Measurements from ENCODE around the gene KRT80. TPM values are rescaled to one million over a fixed set of nuclear protein-coding genes. Genes with fewer than 3 reads are reported as not detected.

KRT80 gene
- total and polyA plus RNA-seq, 2 experiments from 2014 or later: not detected

GRCh38 chr12:52184813-52185212 lies 7.0 kb downstream of the KRT80 start:
- Mint-ChIP-seq H3K36me3 (ENCODE audit: low read depth) (no peaks in the 10 kb centered on the region), H3K4me3 (no peak overlapping the region), H3K4me1 (peaks cover 36% of the 10 kb centered on the region), H3K27ac (no peak overlapping the region), H3K9me3 (no peaks in the 10 kb centered on the region), H3K27me3 (ENCODE audit: insufficient read depth, low read depth, poor library complexity) (peaks cover 9% of the 10 kb centered on the region)
- Histone ChIP-seq H3K9me2 (ENCODE audit: insufficient read depth) (no peaks in the 10 kb centered on the region), H3K4me3 (no peak overlapping the region), H2AFZ (no peak overlapping the region), H3K27ac (ENCODE audit: low read depth) (no peak overlapping the region), H3K27me3 (ENCODE audit: insufficient read depth) (no peaks in the 10 kb centered on the region), H3K36me3 (ENCODE audit: insufficient read depth) (no peaks in the 10 kb centered on the region), H3F3A (replicated peaks; ENCODE audit: low read depth) (no peaks in the 10 kb centered on the region), H3K4me1 (ENCODE audit: insufficient read depth) (peaks cover 14% of the 10 kb centered on the region), H3K79me2 (replicated peaks; ENCODE audit: insufficient read depth) (no peaks in the 10 kb centered on the region), H3K4me2 (no peak overlapping the region), H4K20me1 (replicated peaks; ENCODE audit: insufficient read depth) (no peaks in the 10 kb centered on the region)
- no peak for ATAC-seq
- DNase-seq (ENCODE audit: low spot score): no peak
- TF ChIP-seq ZNF462 (CRISPR knock-in tag; IDR thresholded peaks at IDR 0.05) (no peak), ZNF114 (CRISPR knock-in tag; IDR thresholded peaks at IDR 0.05) (no peak), EZH2phosphoT487 (IDR thresholded peaks at IDR 0.05; ENCODE audit: unreplicated experiment) (no peak), ZNF331 (CRISPR knock-in tag; IDR thresholded peaks at IDR 0.05; ENCODE audit: low read depth) (no peak), POLR2AphosphoS5 (IDR thresholded peaks at IDR 0.05; ENCODE audit: low read depth) (no peak), NANOG (IDR thresholded peaks at IDR 0.05; ENCODE audit: borderline replicate concordance) (no peak), STAT1 (IDR thresholded peaks at IDR 0.05; ENCODE audit: unreplicated experiment) (no peak), EZH2 (IDR thresholded peaks at IDR 0.05; ENCODE audit: low read depth, unreplicated experiment) (no peak), ETS1 (IDR thresholded peaks at IDR 0.05) (no peak), CTCF (conservative IDR thresholded peaks at IDR 0.05; ENCODE audit: low read depth in 2 of 2) (no peak), JUNB (IDR thresholded peaks at IDR 0.05; ENCODE audit: unreplicated experiment) (no peak), REST (IDR thresholded peaks at IDR 0.05; ENCODE audit: unreplicated experiment) (no peak), CREB1 (CRISPR knock-in tag; IDR thresholded peaks at IDR 0.05; ENCODE audit: low read depth) (no peak)

All from GM23338 (cell line).